D721Med (cell line): ENCODE measurements around the gene ZHX3.

Experiments
- DNase-seq: peaks from one replicate; pipeline ENCODE4 v3.0.0; 2011; ENCODE audit warnings: low spot score; ENCODE audit not compliant: insufficient read length
- FAIRE-seq: peaks from 2 replicates; lab custom pipeline; 2011; peaks lifted over from hg19 to GRCh38; lab: Jason Lieb, UNC
- TF ChIP-seq, protein P1 (sequence below): IDR thresholded peaks from 2 replicates; pipeline ENCODE4 v1.5.1; 2012; ENCODE audit warnings: mild to moderate bottlenecking, control low read depth; ENCODE audit not compliant: insufficient read depth; ENCODE audit errors: missing control alignments

The ZHX3 gene

DNA sequence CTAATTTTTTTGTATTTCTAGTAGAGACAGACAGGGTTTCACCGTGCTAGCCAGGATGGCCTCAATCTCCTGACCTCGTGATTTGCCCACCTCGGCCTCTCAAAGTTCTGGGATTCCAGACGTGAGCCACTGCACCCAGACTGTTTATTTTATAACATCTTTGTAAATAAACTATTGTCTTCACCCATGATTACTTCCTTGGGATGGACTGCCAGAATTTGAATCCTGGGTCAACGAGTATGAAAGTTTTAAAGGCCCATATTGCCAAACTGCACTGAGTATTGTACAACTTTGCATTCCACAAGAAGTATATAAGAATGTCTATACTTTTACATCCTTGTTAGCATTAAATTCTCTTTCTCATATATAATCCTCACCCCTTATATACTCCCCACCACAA, 38.6 kb downstream of the ZHX3 start:
- FAIRE-seq, result no peak
- TF ChIP-seq, protein P1, sequence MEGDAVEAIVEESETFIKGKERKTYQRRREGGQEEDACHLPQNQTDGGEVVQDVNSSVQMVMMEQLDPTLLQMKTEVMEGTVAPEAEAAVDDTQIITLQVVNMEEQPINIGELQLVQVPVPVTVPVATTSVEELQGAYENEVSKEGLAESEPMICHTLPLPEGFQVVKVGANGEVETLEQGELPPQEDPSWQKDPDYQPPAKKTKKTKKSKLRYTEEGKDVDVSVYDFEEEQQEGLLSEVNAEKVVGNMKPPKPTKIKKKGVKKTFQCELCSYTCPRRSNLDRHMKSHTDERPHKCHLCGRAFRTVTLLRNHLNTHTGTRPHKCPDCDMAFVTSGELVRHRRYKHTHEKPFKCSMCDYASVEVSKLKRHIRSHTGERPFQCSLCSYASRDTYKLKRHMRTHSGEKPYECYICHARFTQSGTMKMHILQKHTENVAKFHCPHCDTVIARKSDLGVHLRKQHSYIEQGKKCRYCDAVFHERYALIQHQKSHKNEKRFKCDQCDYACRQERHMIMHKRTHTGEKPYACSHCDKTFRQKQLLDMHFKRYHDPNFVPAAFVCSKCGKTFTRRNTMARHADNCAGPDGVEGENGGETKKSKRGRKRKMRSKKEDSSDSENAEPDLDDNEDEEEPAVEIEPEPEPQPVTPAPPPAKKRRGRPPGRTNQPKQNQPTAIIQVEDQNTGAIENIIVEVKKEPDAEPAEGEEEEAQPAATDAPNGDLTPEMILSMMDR, result no peak

DNA sequence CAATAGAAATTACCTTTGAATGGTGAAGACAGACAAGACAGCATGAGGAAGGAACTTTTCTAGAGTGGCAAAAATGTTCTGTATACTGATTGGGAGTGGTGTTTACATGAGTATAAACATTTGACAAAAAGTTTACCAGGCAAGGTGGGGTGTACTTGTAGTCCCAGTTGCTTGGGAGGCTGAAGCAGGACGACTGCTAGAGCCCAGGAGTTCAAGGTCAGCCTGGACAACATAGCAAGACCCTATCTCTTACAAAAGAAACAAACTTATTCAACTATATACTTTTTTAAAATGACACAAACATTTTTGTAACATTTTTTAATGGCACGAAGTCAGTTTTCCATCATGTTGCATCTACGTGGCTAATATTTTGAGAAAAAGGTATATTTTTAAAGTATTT, 40.5 kb downstream of the ZHX3 start:
- FAIRE-seq, result no peak
- TF ChIP-seq, protein P1, result no peak
- no peak for DNase-seq

More for the DNA sequence above, 38.6 kb downstream of the ZHX3 start:
- DNase-seq, result no peak

DNA sequence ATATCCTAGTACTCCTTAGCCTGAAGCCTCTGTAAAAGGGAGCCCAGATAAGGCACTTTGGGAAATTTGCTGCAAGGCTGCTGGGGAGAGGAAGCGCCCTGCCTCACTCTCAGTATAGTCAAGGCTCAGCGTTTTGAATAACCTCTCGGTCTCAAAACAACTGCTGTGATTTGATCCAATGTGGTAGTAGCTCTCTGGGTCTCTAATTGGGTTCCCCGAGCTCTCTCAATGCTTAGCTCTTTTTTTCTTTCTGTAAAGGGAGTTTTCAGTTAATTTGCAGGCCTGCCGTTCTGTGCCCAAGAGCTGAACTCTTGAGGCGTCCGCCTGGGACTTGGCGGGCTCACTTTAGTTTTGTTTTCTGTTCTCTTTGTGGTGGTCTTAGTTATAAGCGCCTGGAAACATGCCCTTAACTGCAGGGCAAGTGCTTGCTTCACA, 41.2 kb downstream of the ZHX3 start:
- no peak for FAIRE-seq

DNA sequence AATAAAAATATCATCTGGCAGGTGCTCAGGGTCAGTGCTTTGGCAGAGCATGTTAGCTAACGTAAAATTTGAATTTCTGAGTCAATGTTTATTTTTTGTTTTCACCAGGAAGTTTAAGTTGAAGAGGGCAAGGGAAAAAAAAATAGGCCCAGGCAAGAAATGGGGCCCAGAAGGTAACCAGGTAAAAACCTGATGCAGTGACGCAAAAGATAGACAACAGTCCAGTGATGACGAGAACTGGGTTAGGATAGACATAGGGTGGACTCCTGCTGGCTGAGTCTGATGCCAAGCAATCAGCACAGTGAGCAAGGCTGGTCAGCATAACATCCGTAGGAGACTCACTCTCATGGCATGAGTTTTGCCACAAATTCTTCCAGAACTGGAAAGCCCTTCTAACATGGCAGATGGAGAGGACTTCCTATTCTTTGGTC, 42.2 kb downstream of the ZHX3 start:
- FAIRE-seq (no peak), DNase-seq (no peak)
- TF ChIP-seq, protein P1, result no peak

More for the DNA sequence above, 41.2 kb downstream of the ZHX3 start:
- no peak for DNase-seq
- TF ChIP-seq, protein P1, result no peak

DNA sequence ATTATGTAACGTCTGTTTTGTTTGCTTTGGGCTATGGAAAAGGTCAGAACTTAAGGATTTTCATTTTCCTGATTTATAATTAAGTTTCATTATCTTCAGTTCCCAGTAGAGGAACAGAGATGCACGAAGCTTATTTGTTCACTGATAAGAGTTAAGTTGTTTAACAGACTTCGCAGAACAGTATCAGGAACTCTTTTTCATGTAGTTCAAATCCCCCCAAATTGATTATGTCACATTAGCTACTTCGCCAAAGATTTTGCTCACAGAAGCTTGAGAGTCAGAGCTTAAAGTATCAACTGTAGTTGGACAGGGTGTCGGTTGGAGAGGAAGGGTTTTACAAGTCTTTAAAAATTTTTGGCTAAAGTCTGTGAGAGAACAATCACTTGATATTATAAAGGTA, 43.4 kb downstream of the ZHX3 start:
- TF ChIP-seq, protein P1, result no peak
- DNase-seq, result no peak
- no peak for FAIRE-seq

- no peak for FAIRE-seq
- TF ChIP-seq, protein P1, result no peak
- no peak for DNase-seq
Observed at GRCh38 chr20:41273445-41273844, 44.1 kb downstream of the ZHX3 start.

GRCh38 chr20:41272339-41272738, 45.2 kb downstream of the ZHX3 start:
- TF ChIP-seq, protein P1, result no peak
- no peak for FAIRE-seq
- DNase-seq, result no peak
